ENCODE results near the gene POP5.
"Not testable (repeated sequence)": the region's sequence is repeated elsewhere in the genome, so short reads cannot be mapped to it uniquely, and the experiment has no call there.

POP5 gene

GRCh38 chr12:120580787-120581723 lies at the start of gene POP5:
POP5 (minus strand) TSS chr12:120581402; CDS start chr12:120581362, 40 bp downstream.
- Histone ChIP-seq H3K9me3 (ENCODE audit: control insufficient read depth in 5 of 5, low read length in 5 of 5) (no peaks in the 10 kb centered on the region), H3K27me3 (ENCODE audit: control insufficient read depth in 5 of 5, insufficient read depth in 4 of 5, low read length in 5 of 5) (no peaks in the 10 kb centered on the region), H3K4me1 (ENCODE audit: control insufficient read depth in 5 of 5, insufficient read depth in 5 of 5, low read length in 5 of 5) (peaks cover 5 to 39% (median 34%) of the 10 kb centered on the region in 5 donors), H3K36me3 (ENCODE audit: control insufficient read depth in 5 of 5, insufficient read depth in 5 of 5, low read length in 5 of 5) (peaks cover 13 to 38% (median 36%) of the 10 kb centered on the region in 5 donors), H3K27ac (ENCODE audit: low read depth, low read length) (peak within 1 kb of the TSS; percentile 70), H3K4me3 (ENCODE audit: low read depth in 1 of 5, low read length in 5 of 5) (peak within 1 kb of the TSS; percentile 95 to 99 (median 97)), H3K9ac (ENCODE audit: low read length in 5 of 5) (peak within 1 kb of the TSS in 4 of 5 donors; percentile 71 to 86 (median 78))

DNA sequence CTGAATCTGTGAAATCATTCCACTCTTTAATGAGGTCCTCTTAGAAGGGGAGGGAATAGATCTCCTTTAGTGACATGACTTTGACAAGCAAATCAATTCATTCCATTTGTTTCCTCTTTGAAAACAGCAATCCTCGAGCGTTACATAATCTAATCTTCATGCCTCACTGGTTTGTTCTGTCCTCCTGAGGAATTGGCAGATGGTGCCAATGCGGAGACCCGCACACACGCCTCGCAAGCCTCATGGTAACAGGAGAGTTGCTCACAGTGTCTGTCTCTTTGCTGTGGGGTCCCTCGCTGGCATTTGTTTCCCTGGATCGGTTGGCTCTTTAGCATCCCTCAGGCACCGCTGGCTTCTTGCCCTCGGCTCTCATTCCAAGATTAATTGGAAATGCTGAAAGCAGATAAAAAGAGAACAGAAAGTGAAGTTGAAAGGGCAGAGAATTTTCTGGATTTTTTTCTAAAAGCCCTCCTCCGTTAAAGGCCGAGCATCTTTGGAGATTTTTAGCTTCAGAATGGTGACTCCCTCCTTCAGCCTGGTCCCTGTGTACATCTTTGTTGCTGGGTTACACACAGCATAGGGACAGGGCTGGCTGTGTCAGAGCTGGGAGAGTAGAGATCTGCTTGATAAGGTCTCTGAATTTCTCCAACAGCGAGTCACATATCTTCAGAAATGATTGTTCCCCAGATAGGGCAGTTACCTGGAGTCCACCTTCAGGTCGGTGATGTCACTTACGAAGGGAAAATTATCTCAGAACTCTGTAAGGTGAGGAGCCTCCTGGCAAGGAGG lies 49.1 kb upstream of the POP5 start:
- peaks cover 0 to 8% (median 3%) of the 10 kb centered on the region in 5 donors for H3K27me3 ChIP-seq (ENCODE audit: control insufficient read depth in 5 of 5, insufficient read depth in 4 of 5, low read length in 5 of 5)
- H3K9me3 ChIP-seq (ENCODE audit: control insufficient read depth in 5 of 5, low read length in 5 of 5), result no peaks in the 10 kb centered on the region
- H3K4me1 ChIP-seq (ENCODE audit: control insufficient read depth in 5 of 5, insufficient read depth in 5 of 5, low read length in 5 of 5), result no peaks in the 10 kb centered on the region
- H3K4me3 ChIP-seq (ENCODE audit: low read depth in 1 of 5, low read length in 5 of 5), result no peak overlapping the region
- H3K27ac ChIP-seq (ENCODE audit: low read depth, low read length), result no peak overlapping the region
- no peaks in the 10 kb centered on the region for H3K36me3 ChIP-seq (ENCODE audit: control insufficient read depth in 5 of 5, insufficient read depth in 5 of 5, low read length in 5 of 5)
- H3K9ac ChIP-seq (ENCODE audit: low read length in 5 of 5), result no peak overlapping the region

DNA sequence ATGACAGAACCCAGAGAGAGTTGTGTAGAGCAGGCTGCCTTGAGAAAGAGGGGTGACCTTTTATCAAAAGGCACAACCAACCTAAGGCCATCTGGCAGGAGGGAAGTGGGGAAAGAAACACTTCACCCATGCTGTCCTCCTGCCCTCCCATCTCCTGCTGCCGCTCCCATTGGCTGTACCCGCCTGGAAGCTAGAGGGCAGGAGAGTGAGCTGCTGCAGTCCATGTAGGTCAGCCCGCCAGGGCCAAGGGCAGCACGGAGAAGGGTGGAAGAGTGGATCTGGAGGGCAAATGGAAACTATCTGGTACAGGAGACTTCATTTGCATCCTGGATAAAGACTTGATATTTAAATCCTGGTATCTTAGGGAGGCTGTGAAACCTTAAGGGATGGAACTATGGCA lies 47.7 kb upstream of the POP5 start:
- Histone ChIP-seq H3K27me3 (ENCODE audit: control insufficient read depth in 5 of 5, insufficient read depth in 4 of 5, low read length in 5 of 5) (peaks cover 0 to 8% (median 3%) of the 10 kb centered on the region in 5 donors), H3K9ac (ENCODE audit: low read length in 5 of 5) (no peak overlapping the region), H3K4me1 (ENCODE audit: control insufficient read depth in 5 of 5, insufficient read depth in 5 of 5, low read length in 5 of 5) (no peaks in the 10 kb centered on the region), H3K9me3 (ENCODE audit: control insufficient read depth in 5 of 5, low read length in 5 of 5) (no peaks in the 10 kb centered on the region), H3K27ac (ENCODE audit: low read depth, low read length) (no peak overlapping the region), H3K4me3 (ENCODE audit: low read depth in 1 of 5, low read length in 5 of 5) (no peak overlapping the region), H3K36me3 (ENCODE audit: control insufficient read depth in 5 of 5, insufficient read depth in 5 of 5, low read length in 5 of 5) (no peaks in the 10 kb centered on the region)

DNA sequence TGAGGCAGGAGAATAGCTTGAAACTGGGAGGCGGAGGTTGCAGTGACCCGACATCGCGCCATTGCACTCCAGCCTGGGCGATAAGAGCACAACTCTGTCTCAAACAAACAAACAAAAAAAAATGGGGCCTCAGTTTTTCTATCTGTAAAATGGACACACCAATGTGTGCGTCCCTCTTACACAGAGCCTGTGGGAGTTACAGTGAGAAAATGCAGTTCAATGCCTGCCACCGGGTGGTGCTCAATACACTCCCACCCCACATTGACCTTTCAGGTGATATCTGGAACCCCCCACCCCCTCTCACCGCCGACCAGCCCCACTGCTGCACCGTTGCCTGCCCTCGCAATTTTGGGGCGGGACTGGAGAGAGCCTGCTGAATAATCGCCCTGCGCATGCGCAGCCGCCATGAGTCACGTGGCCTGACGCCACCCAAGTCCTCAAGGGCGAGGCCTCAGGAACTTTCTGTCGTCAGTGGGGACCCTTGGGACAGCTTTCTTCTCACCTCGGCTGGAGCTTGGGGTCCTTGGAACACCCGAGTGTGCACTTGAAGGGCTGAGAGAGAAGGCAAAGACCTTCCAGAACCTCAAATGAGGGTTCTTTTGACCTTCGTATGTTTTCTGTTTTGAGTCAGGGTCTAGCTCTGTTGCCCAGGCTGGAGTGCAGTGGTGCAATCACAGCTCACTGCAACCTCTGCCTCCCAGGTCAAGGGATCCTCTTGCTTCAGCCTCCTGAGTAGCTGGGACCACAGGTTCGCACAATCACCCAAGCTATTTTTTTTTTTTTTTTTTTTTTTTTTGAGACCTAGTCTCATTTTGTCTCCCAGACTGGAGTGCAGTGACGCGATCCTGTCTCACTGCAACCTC lies 44.6 kb upstream of the POP5 start:
- H3K4me3 ChIP-seq (ENCODE audit: low read depth in 1 of 5, low read length in 5 of 5), result no peak overlapping the region
- no peaks in the 10 kb centered on the region for H3K36me3 ChIP-seq (ENCODE audit: control insufficient read depth in 5 of 5, insufficient read depth in 5 of 5, low read length in 5 of 5)
- H3K9ac ChIP-seq (ENCODE audit: low read length in 5 of 5), result no peak overlapping the region
- no peaks in the 10 kb centered on the region for H3K9me3 ChIP-seq (ENCODE audit: control insufficient read depth in 5 of 5, low read length in 5 of 5)
- no peak overlapping the region for H3K27ac ChIP-seq (ENCODE audit: low read depth, low read length)
- peaks cover 0 to 4% (median under 1%) of the 10 kb centered on the region in 5 donors for H3K27me3 ChIP-seq (ENCODE audit: control insufficient read depth in 5 of 5, insufficient read depth in 4 of 5, low read length in 5 of 5)
- no peaks in the 10 kb centered on the region for H3K4me1 ChIP-seq (ENCODE audit: control insufficient read depth in 5 of 5, insufficient read depth in 5 of 5, low read length in 5 of 5)

DNA sequence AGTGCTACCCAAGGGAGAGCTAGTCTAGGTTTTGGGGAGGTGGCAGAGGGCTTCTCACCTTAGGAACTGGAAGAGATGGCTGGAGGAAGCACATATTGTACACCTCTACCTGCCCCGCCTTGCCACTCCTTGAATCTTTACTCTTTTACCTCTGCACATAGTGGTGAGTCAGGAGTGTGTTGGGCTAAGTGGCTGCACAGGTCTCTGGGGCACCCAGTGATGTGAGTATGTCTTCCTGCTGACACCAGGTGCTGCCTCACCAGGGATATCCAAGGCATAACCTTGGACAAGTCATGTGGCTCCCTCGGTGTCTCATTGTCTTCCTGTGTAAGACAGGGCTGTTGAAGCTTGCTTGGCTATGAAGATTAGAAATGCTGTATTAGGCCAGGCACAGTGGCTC lies 39.4 kb upstream of the POP5 start:
- no peak overlapping the region for H3K4me3 ChIP-seq (ENCODE audit: low read depth in 1 of 5, low read length in 5 of 5)
- H3K9ac ChIP-seq (ENCODE audit: low read length in 5 of 5), result no peak overlapping the region
- no peak overlapping the region for H3K27ac ChIP-seq (ENCODE audit: low read depth, low read length)

DNA sequence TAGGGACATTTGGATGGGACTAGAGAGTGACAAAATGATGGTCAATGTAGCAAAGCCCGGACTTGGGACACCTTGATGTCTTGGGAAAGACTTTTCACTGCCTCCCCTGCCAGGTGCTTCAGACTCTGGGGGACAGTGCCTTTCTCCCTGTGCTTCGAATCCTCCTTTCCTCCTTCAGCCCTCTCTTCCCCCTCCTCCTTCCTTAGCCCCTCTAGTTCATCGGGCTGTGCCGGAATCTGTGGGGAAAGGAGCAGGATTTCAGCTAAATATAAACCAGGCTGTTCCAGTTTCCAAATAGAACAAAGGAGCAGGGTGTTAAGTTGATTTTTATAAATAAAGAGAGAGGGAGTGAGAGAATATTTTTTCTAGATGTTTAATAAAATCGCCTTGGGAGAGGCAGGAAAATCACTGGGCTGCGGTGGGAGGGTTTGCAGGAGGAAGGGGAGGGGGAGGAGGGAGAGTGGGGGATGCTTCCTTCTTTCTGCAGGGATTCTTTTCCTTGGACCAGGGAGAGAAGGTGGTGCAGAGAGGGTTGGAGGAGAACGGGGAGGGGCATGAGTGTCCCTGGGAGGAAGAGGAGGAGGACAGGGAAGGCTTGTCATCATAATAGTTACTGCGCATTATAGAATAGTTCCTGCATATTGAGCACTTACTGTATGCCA lies 37.9 kb upstream of the POP5 start:
- Histone ChIP-seq H3K27ac (ENCODE audit: low read depth, low read length) (no peak overlapping the region), H3K9me3 (ENCODE audit: control insufficient read depth in 5 of 5, low read length in 5 of 5) (peaks cover 0 to 3% (median 0%) of the 10 kb centered on the region in 5 donors), H3K27me3 (ENCODE audit: control insufficient read depth in 5 of 5, insufficient read depth in 4 of 5, low read length in 5 of 5) (peaks cover 16 to 28% (median 19%) of the 10 kb centered on the region in 5 donors), H3K4me1 (ENCODE audit: control insufficient read depth in 5 of 5, insufficient read depth in 5 of 5, low read length in 5 of 5) (no peaks in the 10 kb centered on the region), H3K9ac (ENCODE audit: low read length in 5 of 5) (no peak overlapping the region), H3K36me3 (ENCODE audit: control insufficient read depth in 5 of 5, insufficient read depth in 5 of 5, low read length in 5 of 5) (no peaks in the 10 kb centered on the region), H3K4me3 (ENCODE audit: low read depth in 1 of 5, low read length in 5 of 5) (no peak overlapping the region)

More for the DNA sequence above, 39.4 kb upstream of the POP5 start:
- H3K9me3 ChIP-seq (ENCODE audit: control insufficient read depth in 5 of 5, low read length in 5 of 5), result peaks cover 0 to 3% (median 0%) of the 10 kb centered on the region in 5 donors
- H3K4me1 ChIP-seq (ENCODE audit: control insufficient read depth in 5 of 5, insufficient read depth in 5 of 5, low read length in 5 of 5), result no peaks in the 10 kb centered on the region
- no peaks in the 10 kb centered on the region for H3K36me3 ChIP-seq (ENCODE audit: control insufficient read depth in 5 of 5, insufficient read depth in 5 of 5, low read length in 5 of 5)
- H3K27me3 ChIP-seq (ENCODE audit: control insufficient read depth in 5 of 5, insufficient read depth in 4 of 5, low read length in 5 of 5), result peaks cover 16 to 28% (median 19%) of the 10 kb centered on the region in 5 donors

DNA sequence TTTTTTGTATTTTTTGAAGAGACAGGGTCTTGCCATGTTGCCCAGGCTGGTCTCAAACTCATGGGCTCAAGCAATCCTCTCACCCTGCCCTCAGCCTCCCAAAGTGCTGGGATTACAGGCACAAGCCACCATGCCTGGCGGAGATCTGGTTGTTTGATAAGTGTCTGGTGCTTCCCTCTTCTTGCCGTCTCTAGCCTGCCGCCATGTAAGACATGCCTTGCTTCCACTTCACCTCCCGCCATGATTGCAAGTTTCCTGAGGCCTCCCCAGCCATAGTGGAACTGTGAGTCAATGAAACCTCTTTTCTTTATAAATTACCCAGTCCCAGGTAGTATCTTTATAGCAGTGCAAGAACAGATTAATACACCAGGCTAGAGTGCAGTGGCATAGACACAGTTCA lies 36.6 kb upstream of the POP5 start:
- peaks cover 16 to 28% (median 19%) of the 10 kb centered on the region in 5 donors for H3K27me3 ChIP-seq (ENCODE audit: control insufficient read depth in 5 of 5, insufficient read depth in 4 of 5, low read length in 5 of 5)
- not testable (repeated sequence) for H3K36me3 ChIP-seq (ENCODE audit: control insufficient read depth in 5 of 5, insufficient read depth in 5 of 5, low read length in 5 of 5); H3K27ac ChIP-seq (ENCODE audit: low read depth, low read length); H3K9me3 ChIP-seq (ENCODE audit: control insufficient read depth in 5 of 5, low read length in 5 of 5); H3K4me3 ChIP-seq (ENCODE audit: low read depth in 1 of 5, low read length in 5 of 5); H3K9ac ChIP-seq (ENCODE audit: low read length in 5 of 5); H3K4me1 ChIP-seq (ENCODE audit: control insufficient read depth in 5 of 5, insufficient read depth in 5 of 5, low read length in 5 of 5)

DNA sequence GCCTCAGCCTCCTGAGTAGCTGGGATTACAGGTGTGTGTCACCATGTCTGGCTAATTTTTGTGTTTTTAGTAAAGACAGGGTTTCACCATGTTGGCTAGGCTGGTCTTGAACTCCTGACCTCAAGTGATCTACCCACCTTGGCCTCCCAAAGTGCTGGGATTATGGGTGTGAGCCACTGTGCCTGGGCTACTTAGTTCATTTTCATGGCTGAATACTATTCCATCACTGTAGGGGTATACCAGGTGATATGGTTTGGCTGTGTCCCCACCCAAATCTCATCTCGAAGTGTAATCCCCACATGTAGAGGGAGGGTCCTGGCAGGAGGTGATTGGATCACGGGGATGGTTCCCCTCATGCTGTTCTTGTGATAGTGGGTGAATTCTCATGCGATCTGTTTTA lies 36.0 kb upstream of the POP5 start:
- H3K27me3 ChIP-seq (ENCODE audit: control insufficient read depth in 5 of 5, insufficient read depth in 4 of 5, low read length in 5 of 5), result peaks cover 16 to 28% (median 19%) of the 10 kb centered on the region in 5 donors
- not testable (repeated sequence) for H3K4me3 ChIP-seq (ENCODE audit: low read depth in 1 of 5, low read length in 5 of 5); H3K9me3 ChIP-seq (ENCODE audit: control insufficient read depth in 5 of 5, low read length in 5 of 5); H3K36me3 ChIP-seq (ENCODE audit: control insufficient read depth in 5 of 5, insufficient read depth in 5 of 5, low read length in 5 of 5); H3K27ac ChIP-seq (ENCODE audit: low read depth, low read length); H3K9ac ChIP-seq (ENCODE audit: low read length in 5 of 5); H3K4me1 ChIP-seq (ENCODE audit: control insufficient read depth in 5 of 5, insufficient read depth in 5 of 5, low read length in 5 of 5)

DNA sequence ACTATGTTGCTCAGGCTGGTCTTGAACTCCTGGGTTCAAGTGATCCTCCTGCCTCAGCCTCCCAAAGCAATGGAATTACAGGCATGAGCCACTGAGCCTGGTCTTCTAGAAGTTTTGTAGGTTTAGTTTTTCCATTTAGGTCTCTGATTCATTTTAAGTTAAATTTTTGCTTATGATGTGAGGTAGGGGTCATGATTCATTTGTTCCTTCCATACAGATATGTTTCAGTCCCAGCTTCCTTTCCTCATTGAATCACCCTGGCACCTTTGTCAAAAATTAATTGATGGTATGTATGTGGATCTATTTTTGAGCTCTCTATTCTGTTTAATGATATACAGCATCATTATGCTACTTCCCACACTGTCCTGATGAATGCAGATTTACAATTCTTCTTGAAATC lies 33.6 kb upstream of the POP5 start:
- H3K27ac ChIP-seq (ENCODE audit: low read depth, low read length), result no peak overlapping the region
- no peaks in the 10 kb centered on the region for H3K36me3 ChIP-seq (ENCODE audit: control insufficient read depth in 5 of 5, insufficient read depth in 5 of 5, low read length in 5 of 5)
- H3K9ac ChIP-seq (ENCODE audit: low read length in 5 of 5), result no peak overlapping the region
- no peaks in the 10 kb centered on the region for H3K4me1 ChIP-seq (ENCODE audit: control insufficient read depth in 5 of 5, insufficient read depth in 5 of 5, low read length in 5 of 5)
- peaks cover 13 to 17% (median 15%) of the 10 kb centered on the region in 5 donors for H3K27me3 ChIP-seq (ENCODE audit: control insufficient read depth in 5 of 5, insufficient read depth in 4 of 5, low read length in 5 of 5)
- H3K9me3 ChIP-seq (ENCODE audit: control insufficient read depth in 5 of 5, low read length in 5 of 5), result peaks cover 0 to 3% (median 0%) of the 10 kb centered on the region in 5 donors
- no peak overlapping the region for H3K4me3 ChIP-seq (ENCODE audit: low read depth in 1 of 5, low read length in 5 of 5)

All from subcutaneous abdominal adipose tissue (tissue), 5 donors.